Subcutaneous abdominal adipose tissue (tissue), 5 donors: Measurements from ENCODE around the gene DHDH.
"Not testable (repeated sequence)": the region's sequence is repeated elsewhere in the genome, so short reads cannot be mapped to it uniquely, and the experiment has no call there.

ENCODE experiments used
- H3K27ac ChIP-seq: one replicate; pipeline ENCODE4 v1.7.0; 2013; ENCODE audit warnings: low read depth, mild to moderate bottlenecking, inconsistent platforms, low read length, moderate library complexity
- H3K27me3 ChIP-seq, 5 donors: one replicate each; pipeline ENCODE4 v1.7.0; 2013; ENCODE audit warnings: low read length in 5 of 5, inconsistent platforms in 1 of 5; ENCODE audit not compliant: control insufficient read depth in 5 of 5, insufficient read depth in 4 of 5
- H3K36me3 ChIP-seq, 5 donors: one replicate each; pipeline ENCODE4 v1.7.0; 2013; ENCODE audit warnings: low read length in 5 of 5; ENCODE audit not compliant: control insufficient read depth in 5 of 5, insufficient read depth in 5 of 5
- H3K4me1 ChIP-seq, 5 donors: one replicate each; pipeline ENCODE4 v1.7.0; 2013; ENCODE audit warnings: low read length in 5 of 5, mild to moderate bottlenecking in 3 of 5, moderate library complexity in 1 of 5; ENCODE audit not compliant: control insufficient read depth in 5 of 5, insufficient read depth in 5 of 5
- H3K4me3 ChIP-seq, 5 donors: one replicate each; pipeline ENCODE4 v1.7.0; 2013; ENCODE audit warnings: low read length in 5 of 5, low read depth in 1 of 5
- H3K9ac ChIP-seq, 5 donors: one replicate each; pipeline ENCODE4 v1.7.0; 2013; ENCODE audit warnings: low read length in 5 of 5, mild to moderate bottlenecking in 4 of 5, moderate library complexity in 3 of 5
- H3K9me3 ChIP-seq, 5 donors: one replicate each; pipeline ENCODE4 v1.7.0; 2013; ENCODE audit warnings: low read length in 5 of 5; ENCODE audit not compliant: control insufficient read depth in 5 of 5
- donor health status: healthy.
- donor health status: healthy.
- donor health status: healthy.
- donor health status: healthy.
- donor health status: healthy.

DHDH gene

DNA sequence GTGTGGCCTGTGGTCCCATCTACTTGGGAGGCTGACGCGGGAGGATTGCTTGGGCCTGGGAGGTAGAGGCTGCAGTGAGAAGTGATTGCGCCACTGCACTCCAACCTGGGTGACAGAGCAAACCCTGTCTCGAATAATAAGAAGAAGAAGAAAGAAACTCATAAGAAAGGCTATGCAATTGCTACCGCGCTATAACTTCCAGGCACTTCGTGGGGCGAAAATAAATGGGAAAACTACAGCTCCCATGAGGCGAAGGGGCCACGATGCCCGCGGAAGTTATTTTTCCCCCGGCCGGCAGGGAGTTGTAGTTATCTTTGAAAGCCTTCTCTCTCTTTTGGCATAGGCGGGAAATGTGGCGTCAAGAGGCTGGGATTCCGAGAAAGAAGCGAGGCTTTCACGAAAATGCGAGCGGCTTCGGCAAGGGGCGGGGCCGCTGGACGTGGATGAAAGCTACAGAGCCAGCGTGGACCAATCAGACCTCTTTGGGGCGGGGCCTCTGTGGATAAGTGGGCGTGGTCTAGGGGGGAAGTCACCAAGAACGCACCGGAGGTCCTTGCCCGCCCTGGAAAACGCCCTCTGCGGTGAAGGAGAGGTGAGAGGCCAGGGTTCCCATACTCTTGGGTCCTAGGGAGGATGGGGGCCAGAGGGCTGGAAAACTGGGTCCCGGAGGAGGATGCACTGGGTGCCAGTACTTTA, 33.6 kb upstream of the DHDH start, which contains the start of gene NUCB1:
Gene NUCB1 (plus strand): TSS at position 532 of the 696 bp plus-strand sequence. CDS start 485 bp downstream, outside the sequence.
- peak within 1 kb of the TSS; percentile 87 to 96 (median 91) for H3K4me3 ChIP-seq
- peaks cover 0 to 9% (median 0%) of the 10 kb centered on the region in 5 donors for H3K27me3 ChIP-seq
- peak within 1 kb of the TSS; percentile 92 for H3K27ac ChIP-seq
- H3K9me3 ChIP-seq: no peaks in the 10 kb centered on the region
- peaks cover 4 to 38% (median 33%) of the 10 kb centered on the region in 5 donors for H3K4me1 ChIP-seq
- H3K9ac ChIP-seq: peak within 1 kb of the TSS; percentile 87 to 97 (median 95)
- peaks cover 0 to 17% (median 13%) of the 10 kb centered on the region in 5 donors for H3K36me3 ChIP-seq

DNA sequence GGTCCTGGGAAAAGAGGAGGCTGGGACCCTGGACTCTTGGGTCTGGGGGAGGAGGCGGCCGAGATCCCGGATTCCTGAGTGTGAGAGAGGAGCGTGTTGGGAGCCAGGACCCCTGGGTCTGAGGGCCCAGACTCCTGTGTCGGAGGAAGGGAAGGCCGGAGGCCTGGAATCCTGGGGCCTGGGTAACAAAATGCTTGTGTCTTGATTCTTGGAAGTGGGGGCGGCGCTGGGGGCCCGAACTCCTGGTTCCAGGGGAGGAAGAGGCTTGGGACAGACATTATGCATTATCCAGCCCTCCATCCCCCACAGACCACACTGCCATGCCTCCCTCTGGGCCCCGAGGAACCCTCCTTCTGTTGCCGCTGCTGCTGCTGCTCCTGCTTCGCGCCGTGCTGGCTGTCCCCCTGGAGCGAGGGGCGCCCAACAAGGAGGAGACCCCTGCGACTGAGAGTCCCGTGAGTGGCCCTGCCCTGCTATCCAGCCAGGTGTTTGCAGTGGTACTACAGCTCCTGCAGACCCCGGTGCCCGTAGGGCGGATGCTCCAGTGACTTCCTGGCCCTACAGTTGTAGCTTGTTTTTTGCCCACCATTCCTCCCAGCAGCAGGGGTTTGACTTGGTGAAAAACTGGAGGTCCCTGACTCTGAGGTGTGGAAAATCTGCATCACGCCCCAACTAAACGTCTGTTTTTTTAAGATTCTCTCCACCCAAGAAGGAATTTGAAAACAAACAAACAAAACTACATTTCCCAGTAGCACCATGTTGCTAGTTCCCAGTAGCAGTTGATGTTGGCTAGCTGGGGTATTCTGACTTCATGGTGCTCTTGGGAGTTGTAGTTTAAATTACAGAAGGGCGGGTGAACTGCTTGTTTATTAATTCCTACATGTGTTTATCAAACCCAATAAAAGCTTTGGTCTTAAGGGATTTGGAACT, 32.8 kb upstream of the DHDH start:
- Histone ChIP-seq H3K36me3 (peaks cover 0 to 25% (median 21%) of the 10 kb centered on the region in 5 donors), H3K4me1 (peaks cover 4 to 31% (median 27%) of the 10 kb centered on the region in 5 donors), H3K27me3 (peaks cover 0 to under 1% (median 0%) of the 10 kb centered on the region in 5 donors), H3K4me3 (peak overlapping the region; percentile 87 to 96 (median 91)), H3K27ac (peak overlapping the region; percentile 92), H3K9ac (peak overlapping the region; percentile 87 to 97 (median 95)), H3K9me3 (no peaks in the 10 kb centered on the region)

DNA sequence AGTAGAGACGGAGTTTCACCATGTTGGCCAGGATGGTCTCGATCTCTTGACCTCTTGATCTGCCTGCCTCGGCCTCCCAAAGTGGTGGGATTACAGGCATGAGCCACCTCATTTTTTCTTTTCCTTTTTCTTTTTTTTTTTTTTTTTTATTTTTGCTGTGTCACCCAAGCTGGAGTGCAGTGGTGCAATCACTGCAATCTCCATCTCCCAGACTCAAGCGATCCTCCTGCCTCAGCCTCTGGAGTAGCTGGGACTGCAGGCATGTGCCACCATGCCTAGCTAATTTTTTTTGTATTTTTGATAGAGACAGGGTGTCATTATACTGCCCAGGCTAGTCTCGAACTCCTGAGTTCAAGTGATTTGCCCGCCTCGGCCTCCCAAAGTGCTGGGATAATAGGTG, 31.2 kb upstream of the DHDH start:
- not testable (repeated sequence) for H3K9ac ChIP-seq, H3K9me3 ChIP-seq, H3K27me3 ChIP-seq, H3K27ac ChIP-seq, H3K4me3 ChIP-seq
- Histone ChIP-seq H3K36me3 (peaks cover 0 to 38% (median 26%) of the 10 kb centered on the region in 5 donors), H3K4me1 (peaks cover 4 to 28% (median 22%) of the 10 kb centered on the region in 5 donors)

DNA sequence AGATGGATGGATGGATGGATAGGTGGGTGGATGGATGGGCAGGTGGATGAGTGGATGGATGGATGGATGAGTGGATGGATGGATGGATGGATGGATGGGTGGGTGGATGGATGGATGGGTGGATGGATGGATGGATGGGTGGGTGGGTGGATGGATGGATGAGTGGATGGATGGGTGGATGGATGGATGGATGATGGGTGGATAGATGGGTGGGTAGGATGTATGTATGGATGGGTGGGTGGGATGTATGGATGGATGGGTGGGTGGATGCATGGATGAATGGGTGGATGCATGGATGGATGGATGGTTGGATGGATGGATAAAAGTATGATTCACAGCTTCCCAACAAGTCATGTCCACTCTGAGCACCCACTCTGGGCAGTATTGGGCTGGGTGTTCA, 29.7 kb upstream of the DHDH start:
- not testable (repeated sequence) for H3K4me3 ChIP-seq, H3K27ac ChIP-seq, H3K9ac ChIP-seq, H3K27me3 ChIP-seq, H3K9me3 ChIP-seq
- Histone ChIP-seq H3K4me1 (peaks cover 4 to 33% (median 27%) of the 10 kb centered on the region in 5 donors), H3K36me3 (peaks cover 0 to 51% (median 33%) of the 10 kb centered on the region in 5 donors)

DNA sequence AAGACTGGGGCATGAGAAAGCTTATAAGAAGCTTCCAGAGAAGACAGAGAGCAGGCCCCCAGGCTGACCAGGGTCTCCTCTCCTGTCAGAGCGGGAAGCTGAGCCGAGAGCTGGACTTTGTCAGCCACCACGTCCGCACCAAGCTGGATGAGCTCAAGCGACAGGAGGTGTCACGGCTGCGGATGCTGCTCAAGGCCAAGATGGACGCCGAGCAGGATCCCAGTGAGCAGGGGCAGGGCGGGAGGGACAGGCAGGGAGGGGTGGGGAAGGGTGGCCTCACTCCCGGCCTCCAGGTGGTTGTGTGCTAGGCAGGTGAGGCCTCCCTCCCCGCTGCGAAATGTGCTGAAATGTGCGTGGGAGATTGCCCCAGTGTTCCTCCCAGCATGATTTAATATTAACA, 27.8 kb upstream of the DHDH start:
- peaks cover 1 to 66% (median 43%) of the 10 kb centered on the region in 5 donors for H3K36me3 ChIP-seq
- no peak overlapping the region for H3K9ac ChIP-seq
- no peaks in the 10 kb centered on the region for H3K27me3 ChIP-seq
- H3K4me3 ChIP-seq: no peak overlapping the region
- H3K27ac ChIP-seq: no peak overlapping the region
- peaks cover 2 to 26% (median 22%) of the 10 kb centered on the region in 5 donors for H3K4me1 ChIP-seq
- H3K9me3 ChIP-seq: no peaks in the 10 kb centered on the region

DNA sequence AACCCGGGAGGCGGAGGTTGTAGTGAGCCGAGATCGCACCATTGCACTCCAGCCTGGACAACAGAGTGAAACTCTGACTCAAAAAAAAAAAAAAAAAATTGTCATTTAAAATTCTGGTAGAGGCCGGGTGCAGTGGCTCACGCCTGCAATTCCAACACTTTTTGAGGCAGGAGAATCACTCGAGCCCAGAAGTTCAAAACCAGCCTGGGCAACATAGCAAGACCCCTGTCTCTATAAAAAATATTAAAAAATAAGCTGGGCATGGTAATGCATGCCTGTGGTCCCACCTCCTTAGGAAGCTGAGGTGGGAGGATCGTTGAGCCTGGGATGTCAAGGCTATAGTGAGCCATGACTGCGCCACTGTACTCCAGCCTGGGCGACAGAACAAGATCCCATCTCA, 27.2 kb upstream of the DHDH start:
- Histone ChIP-seq H3K4me3 (no peak overlapping the region), H3K36me3 (peaks cover 3 to 73% (median 49%) of the 10 kb centered on the region in 5 donors), H3K9me3 (no peaks in the 10 kb centered on the region)

DNA sequence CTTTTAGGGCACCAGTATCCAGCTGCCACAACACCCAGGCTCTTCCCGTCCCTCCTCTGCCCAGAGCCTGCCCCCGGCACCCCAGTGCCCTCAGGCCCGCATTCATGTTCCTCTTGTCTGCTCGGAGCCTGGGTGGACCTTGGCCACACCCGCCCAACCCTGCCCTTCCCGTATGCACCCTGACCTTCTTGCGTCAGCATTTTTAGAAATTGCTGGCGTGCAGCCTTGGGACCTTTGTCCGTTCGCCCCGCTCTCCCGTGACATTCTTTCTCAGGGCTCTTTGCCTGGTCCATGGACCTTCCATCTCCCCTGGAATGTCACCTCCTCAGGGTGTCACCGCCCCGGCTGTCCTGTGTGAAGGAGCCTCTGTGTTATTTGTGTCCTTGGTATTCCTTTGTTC, 25.8 kb upstream of the DHDH start:
- Histone ChIP-seq H3K9ac (no peak overlapping the region), H3K27me3 (no peaks in the 10 kb centered on the region), H3K4me3 (no peak overlapping the region), H3K27ac (no peak overlapping the region), H3K4me1 (peaks cover 0 to 9% (median 7%) of the 10 kb centered on the region in 5 donors), H3K9me3 (no peaks in the 10 kb centered on the region), H3K36me3 (peaks cover 5 to 81% (median 55%) of the 10 kb centered on the region in 5 donors)

More for the DNA sequence above, 27.2 kb upstream of the DHDH start:
- H3K4me1 ChIP-seq: peaks cover 2 to 20% (median 15%) of the 10 kb centered on the region in 5 donors
- H3K27me3 ChIP-seq: no peaks in the 10 kb centered on the region
- H3K27ac ChIP-seq: no peak overlapping the region
- no peak overlapping the region for H3K9ac ChIP-seq

DNA sequence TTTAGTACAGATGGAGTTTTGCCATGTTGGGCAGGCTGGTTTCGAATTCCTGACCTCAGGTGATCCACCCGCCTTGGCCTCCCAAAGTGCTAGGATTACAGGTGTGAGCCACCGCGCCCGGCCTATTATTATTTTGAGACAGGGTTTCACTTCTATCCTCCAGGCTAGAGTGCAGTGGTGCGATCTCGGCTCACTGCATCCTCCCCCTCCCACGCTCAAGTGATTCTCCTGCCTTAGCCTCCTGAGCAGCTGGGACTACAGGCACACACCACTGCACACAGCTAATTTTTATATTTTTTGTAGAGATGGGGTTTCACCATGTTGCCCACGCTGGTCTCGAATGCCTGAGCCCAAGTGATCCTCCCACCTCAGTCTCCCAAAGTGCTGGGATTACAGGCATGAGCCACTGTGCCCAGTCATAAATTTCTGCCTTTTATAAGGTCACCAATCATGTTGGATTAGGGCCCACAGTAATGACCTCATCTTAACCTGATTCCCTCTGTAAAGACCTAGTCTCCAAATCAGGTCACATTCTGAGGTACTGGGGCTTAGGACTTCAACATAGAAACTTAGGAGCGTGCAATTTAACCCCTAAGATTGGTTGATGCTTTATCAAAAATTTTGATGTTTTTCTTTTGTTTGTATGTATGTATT, 23.9 kb upstream of the DHDH start:
- not testable (repeated sequence) for H3K27ac ChIP-seq, H3K27me3 ChIP-seq, H3K4me3 ChIP-seq, H3K4me1 ChIP-seq, H3K9me3 ChIP-seq, H3K9ac ChIP-seq
- peaks cover 8 to 90% (median 69%) of the 10 kb centered on the region in 5 donors for H3K36me3 ChIP-seq

DNA sequence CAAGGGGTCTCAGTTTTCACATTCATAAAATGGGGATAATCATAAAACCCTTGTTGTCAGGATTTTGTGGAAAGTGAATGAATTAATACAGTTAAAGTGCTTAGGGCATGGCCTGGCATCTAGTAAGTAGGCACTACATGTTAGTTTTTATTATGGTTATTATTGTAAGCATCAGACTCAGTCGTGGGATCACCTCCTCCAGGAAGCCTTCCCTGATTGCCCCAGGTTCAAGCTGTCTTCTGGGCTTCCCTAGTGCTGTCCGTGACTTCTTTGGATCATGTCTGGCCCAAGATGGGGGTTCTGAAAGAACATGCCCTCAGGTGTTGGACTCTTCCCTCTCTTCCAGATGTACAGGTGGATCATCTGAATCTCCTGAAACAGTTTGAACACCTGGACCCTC, 22.7 kb upstream of the DHDH start:
- Histone ChIP-seq H3K4me1 (peaks cover 0 to 8% (median 6%) of the 10 kb centered on the region in 5 donors), H3K27ac (no peak overlapping the region), H3K4me3 (no peak overlapping the region), H3K27me3 (no peaks in the 10 kb centered on the region), H3K9me3 (no peaks in the 10 kb centered on the region), H3K9ac (no peak overlapping the region), H3K36me3 (peaks cover 8 to 85% (median 63%) of the 10 kb centered on the region in 5 donors)
